ENCODE measurements around the gene KBTBD12.

Gene KBTBD12

DNA sequence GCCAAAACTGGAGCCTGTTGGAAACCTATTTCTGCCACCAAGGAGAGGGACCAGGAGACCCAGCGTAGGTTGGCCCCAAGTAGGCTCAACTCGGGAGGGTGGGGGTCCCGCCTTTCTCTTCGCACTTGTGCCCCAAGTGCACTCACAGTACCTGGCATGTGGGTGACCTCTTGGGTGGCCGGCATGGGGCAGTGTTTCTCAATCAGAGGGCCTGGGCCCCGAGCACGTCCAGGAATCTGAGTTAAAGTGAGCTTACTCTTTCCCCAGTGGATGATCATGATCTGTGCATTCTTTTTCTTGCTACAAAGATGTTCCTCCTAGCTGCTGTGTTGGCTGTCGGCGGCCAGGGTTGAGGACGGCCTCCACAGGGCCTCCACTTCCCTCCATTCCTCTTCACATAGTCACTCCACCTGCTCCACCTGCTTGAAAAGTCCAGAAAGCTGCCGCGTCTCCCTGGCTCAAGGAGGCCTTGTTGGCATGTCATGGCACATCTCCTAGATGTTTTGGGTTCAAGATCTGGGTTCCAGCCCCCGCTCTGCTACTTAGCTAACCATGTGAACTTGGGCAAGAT, 70.7 kb downstream of the KBTBD12 start:
- no peak for DNase-seq (ENCODE audit: low read depth)

DNA sequence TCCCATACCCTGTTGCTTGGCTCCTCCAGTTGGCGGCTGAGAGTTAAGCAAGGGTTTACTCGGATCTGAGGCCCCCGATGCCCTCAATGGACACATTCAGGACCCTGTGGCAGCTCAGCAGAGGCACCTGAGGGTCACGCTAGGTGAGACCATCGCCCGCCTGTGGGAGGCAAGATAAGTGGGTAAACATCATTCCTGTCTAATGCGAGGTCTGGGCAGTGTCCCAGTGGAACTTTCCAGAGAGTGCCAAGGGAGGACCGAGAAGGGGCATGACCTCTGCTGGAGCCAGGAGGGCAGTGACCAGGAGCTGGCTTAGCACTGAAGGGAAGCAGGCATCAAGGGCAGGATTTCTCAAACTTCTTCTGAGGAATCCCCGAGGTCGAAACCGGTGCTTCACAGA, 71.8 kb downstream of the KBTBD12 start:
- DNase-seq (ENCODE audit: low read depth) = no peak

- DNase-seq (ENCODE audit: low read depth) = no peak
These were observed 72.4 kb downstream of the KBTBD12 start for GRCh38 chr3:127987309-127987995.

GRCh38 chr3:127988770-127989557, 73.9 kb downstream of the KBTBD12 start:
- no peak for DNase-seq (ENCODE audit: low read depth)

GRCh38 chr3:127990051-127990450, 75.0 kb downstream of the KBTBD12 start:
- DNase-seq (ENCODE audit: low read depth) = no peak

DNA sequence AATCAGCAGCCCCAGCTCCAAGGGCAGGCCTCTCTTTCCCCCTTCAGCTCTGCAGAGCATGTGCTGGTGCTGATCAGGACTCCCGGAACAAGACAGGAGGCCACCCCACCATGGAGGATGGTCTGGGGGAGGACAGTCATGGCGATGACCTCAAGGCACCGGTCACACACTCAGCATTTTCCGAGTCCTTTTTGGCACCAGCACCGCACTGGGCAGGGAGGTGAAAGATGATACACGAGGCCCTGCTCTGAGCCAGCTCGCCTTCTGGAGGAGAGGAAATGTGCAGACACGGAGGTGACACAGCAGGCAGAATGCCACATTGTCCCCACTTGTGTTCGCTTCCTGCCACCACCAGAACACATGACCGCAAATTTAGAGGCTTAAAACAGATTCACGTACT, 75.4 kb downstream of the KBTBD12 start:
- DNase-seq (ENCODE audit: low read depth) = no peak

GRCh38 chr3:127991251-127991650, 76.2 kb downstream of the KBTBD12 start:
- DNase-seq (ENCODE audit: low read depth) = no peak

- DNase-seq (ENCODE audit: low read depth) = no peak
These were observed 76.6 kb downstream of the KBTBD12 start for GRCh38 chr3:127991681-127992080.

GRCh38 chr3:127992127-127992526, 77.1 kb downstream of the KBTBD12 start:
- DNase-seq (ENCODE audit: low read depth) = no peak

DNA sequence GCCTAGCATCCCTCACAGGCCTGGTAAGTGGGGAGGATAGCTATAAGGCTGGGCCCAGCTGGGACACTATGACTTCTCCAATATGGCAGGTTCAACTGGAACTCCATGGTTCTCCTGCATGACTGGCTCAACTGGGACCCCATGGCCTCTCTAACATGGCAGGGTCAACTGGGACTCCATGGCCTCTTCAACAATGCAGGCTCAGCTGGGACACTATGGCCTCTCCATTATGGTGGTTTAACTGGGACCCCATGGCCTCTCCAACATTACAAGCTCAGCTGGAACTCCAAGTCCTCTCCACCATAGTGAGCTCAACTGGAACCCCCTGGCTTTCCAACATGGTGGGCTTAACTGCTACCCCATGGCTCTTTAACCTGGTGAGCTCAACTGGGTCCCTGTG, 79.0 kb downstream of the KBTBD12 start:
- DNase-seq (ENCODE audit: low read depth) = no peak

DNA sequence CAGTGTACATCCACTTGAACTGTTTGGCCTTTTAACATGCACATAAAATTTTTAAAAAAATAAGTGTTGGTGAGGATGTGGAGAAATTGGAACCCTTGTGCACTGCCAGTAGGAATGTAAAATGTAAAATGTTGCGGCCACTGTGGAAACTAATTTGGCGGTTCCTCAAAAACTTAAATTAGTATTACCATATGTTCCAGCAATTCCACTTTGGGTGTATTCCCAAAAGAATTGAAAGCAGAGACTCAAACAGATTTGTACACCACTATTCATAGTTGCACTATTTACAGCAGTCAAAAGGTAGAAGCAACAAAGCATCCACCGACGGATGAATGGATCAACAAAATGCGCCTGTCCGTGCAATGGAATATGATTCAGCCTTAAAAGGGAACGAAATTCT, 82.0 kb downstream of the KBTBD12 start:
- DNase-seq (ENCODE audit: low read depth) = no peak

DNA sequence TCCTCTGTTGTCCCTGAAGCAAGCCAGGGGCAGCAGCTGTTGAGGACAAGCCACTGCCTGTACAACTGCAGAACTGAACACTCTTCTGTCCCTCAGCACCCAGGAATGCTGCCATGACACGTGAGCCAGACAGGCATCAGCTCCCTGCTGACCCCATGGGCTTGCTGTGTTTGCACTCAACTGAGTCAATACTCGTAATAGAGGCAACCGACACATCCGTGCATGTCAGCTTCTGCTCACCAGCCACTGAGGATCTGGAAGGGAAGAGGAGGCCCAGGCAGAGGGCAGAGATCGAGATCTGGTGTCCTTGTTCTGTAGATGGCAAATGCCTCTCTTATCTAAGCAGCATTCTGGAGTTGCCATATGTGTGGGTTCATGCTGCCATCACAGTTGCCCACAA, 82.9 kb downstream of the KBTBD12 start:
- no peak for DNase-seq (ENCODE audit: low read depth)

GRCh38 chr3:127998596-127998995, 83.6 kb downstream of the KBTBD12 start:
- DNase-seq (ENCODE audit: low read depth) = no peak

- DNase-seq (ENCODE audit: low read depth) = no peak
These were observed 84.6 kb downstream of the KBTBD12 start for GRCh38 chr3:127999509-128000106.

- no peak for DNase-seq (ENCODE audit: low read depth)
These were observed 86.5 kb downstream of the KBTBD12 start for GRCh38 chr3:128001576-128001975.

- DNase-seq (ENCODE audit: low read depth) = no peak
These were observed 89.6 kb downstream of the KBTBD12 start for GRCh38 chr3:128004661-128005060.

DNA sequence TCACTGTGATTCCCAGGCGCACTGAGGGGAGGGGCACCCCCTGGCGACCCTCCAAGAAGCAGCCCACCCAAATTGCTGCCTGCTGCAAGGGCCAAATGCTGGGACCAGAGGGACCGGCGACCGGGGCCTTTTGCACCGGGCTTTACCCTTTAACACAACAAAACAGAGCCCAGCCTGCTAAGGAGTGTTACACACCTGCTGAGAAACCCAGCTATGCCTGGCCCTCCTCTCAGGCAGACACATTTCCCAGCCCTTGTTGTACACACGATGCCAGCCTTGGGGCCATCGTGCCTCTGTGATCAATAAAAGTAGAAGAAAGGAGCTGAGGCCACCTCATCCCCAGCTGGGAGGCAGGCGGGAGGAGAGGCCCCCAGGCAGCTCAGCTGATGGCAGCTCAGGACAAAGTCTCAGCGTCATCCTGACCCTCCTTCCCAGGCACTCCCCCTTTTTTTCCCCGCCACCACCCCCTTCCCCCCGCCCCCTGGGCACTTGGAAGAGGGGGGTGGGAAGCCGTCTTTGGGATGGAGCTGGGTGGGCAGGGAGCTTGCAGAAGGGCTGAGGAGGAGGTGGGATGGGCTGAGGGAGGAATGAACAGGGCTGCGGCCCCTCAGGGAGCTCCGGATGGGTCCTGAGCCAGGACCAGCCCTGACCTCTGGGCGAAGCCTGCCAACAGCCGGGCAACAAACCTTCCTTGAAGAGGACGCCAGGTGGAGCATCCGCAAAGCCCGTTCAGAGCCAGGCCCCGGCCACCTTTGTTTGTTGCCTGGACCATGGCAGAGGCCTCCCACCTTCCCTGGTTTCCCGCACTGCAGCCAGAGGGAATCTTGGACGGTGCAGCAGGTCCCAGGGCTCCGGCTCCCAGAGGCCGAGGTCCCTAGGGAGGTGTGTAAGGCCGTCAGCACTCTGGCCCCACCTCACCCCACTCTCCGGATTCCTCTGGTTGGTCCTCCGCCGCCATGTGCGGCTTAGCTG, 91.3 kb downstream of the KBTBD12 start:
- no peak for DNase-seq (ENCODE audit: low read depth)

DNA sequence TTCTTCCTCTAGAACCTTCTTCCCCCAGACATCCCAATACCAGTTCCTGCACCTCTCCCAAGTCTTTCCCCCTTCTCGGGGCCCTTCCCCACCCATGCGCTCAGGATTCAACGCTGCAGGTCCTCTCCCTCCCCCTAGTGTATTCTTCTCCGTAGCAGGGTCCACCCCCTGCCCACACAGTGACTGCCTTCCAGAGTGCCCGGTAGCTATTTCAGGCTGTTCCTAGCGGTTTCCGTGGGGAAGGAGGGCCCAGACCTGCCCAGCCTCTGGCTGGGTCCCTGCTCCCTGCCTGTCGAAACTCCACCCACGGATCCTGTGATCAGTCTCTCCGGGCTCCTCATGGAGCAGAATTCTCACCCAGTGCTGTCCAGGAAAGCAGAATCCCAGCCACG, 92.0 kb downstream of the KBTBD12 start:
- DNase-seq (ENCODE audit: low read depth) = no peak

GRCh38 chr3:128009952-128010846, 95.2 kb downstream of the KBTBD12 start:
- peak; percentile 81 for DNase-seq (ENCODE audit: low read depth)

DNA sequence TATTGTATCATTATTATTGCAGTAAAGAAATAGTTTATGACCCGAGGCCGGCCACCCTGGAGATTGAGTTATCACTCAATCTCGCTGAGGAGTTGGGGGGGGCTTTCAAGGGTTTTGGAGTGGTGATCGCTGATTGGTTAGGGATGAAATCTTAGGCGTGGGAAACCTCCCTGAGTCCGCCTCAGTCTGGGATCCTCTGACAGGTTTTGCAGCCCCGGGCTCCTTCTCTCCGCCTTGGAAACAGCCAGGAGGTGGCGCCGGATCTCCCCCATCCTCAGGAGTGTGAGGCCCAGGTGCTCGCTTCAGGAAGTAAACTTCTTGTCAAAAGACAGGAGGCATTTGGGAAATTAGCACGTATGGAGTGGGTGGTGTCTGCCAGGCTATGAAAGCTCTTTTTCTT, 96.1 kb downstream of the KBTBD12 start:
- peak; percentile 18 for DNase-seq (ENCODE audit: low read depth)

DNA sequence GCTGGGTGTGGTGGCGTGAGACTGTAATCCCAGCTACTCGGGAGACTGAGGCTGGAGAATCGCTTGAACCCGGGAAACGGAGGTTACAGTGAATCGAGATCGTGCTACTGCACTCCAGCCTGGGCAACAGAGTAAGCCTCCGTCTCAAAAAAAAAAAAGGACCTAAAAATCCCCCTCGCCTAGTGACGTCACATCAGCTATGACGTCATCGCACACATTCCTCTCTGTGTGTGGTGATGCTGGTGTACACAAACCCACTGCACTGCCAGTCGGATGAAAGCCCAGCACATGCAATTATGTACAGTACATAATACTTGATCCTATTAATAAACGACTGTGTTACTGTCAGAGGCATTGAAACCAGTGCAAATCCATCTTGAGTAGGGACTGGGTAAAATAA, 97.0 kb downstream of the KBTBD12 start:
- no peak for DNase-seq (ENCODE audit: low read depth)

Data from fibroblast of the conjunctiva (primary cell).